GM23338 (cell line): Measurements from ENCODE around the gene KICS2. TPM values are rescaled to one million over a fixed set of nuclear protein-coding genes. Genes with fewer than 3 reads are reported as not detected.
A peak's percentile ranks its signal among the peaks of the same experiment; 100 is the strongest.

Experiments
- ATAC-seq: fragments of 200-7000 bp; cut with Tn5 transposase; 3 replicates; pipeline ENCODE4 v1.9.1; 2020
- DNase-seq: peaks from one replicate; pipeline ENCODE4 v3.0.0-alpha.2; 2015; ENCODE audit warnings: low spot score
- H2AFZ ChIP-seq: fragments of 200-600 bp; sonication (generic); 2 replicates; pipeline ENCODE4 v1.8.0; 2016; ENCODE audit warnings: antibody characterized with exemption, mild to moderate bottlenecking, moderate library complexity
- H3F3A ChIP-seq: fragments of 200-600 bp; sonication (generic); replicated peaks from 2 replicates; pipeline ENCODE4 v1.8.0; 2017; ENCODE audit warnings: antibody characterized with exemption, mixed run types, low read depth
- H3K27ac ChIP-seq: fragments of 200-600 bp; sonication (generic); 2 replicates; pipeline ENCODE4 v1.6.1; 2016; ENCODE audit warnings: low read depth
- H3K27me3 ChIP-seq: fragments of 200-600 bp; sonication (generic); 2 replicates; pipeline ENCODE4 v1.8.0; 2016; ENCODE audit warnings: mild to moderate bottlenecking, mixed run types, moderate library complexity; ENCODE audit not compliant: insufficient read depth
- H3K36me3 ChIP-seq: fragments of 200-600 bp; sonication (generic); 2 replicates; pipeline ENCODE4 v1.8.0; 2016; ENCODE audit warnings: mild to moderate bottlenecking; ENCODE audit not compliant: insufficient read depth
- H3K4me1 ChIP-seq: fragments of 200-600 bp; sonication (generic); 2 replicates; pipeline ENCODE4 v1.8.0; 2016; ENCODE audit warnings: mild to moderate bottlenecking, moderate library complexity; ENCODE audit not compliant: insufficient read depth
- H3K4me2 ChIP-seq: fragments of 200-600 bp; sonication (generic); 2 replicates; pipeline ENCODE4 v1.7.1; 2017; ENCODE audit warnings: mixed run types
- H3K4me3 ChIP-seq: fragments of 200-600 bp; sonication (generic); 2 replicates; pipeline ENCODE4 v1.6.1; 2016; ENCODE audit warnings: mixed run types
- H3K79me2 ChIP-seq: fragments of 200-600 bp; sonication (generic); replicated peaks from 2 replicates; pipeline ENCODE4 v1.8.0; 2017; ENCODE audit warnings: mild to moderate bottlenecking; ENCODE audit not compliant: insufficient read depth
- H3K9me2 ChIP-seq: fragments of 200-600 bp; sonication (generic); 2 replicates; pipeline ENCODE4 v1.8.0; 2017; ENCODE audit not compliant: insufficient read depth
- H4K20me1 ChIP-seq: fragments of 200-600 bp; sonication (generic); replicated peaks from 2 replicates; pipeline ENCODE4 v1.8.0; 2017; ENCODE audit warnings: mild to moderate bottlenecking; ENCODE audit not compliant: insufficient read depth
- H3K27ac Mint-ChIP-seq: 2 replicates; pipeline ENCODE4 v1.8.0; 2020; ENCODE audit warnings: inconsistent platforms, mild to moderate bottlenecking, moderate library complexity, mixed read lengths
- H3K27me3 Mint-ChIP-seq: 3 replicates; pipeline ENCODE4 v1.8.0; 2022; ENCODE audit warnings: low read depth, mild to moderate bottlenecking, moderate library complexity, mixed read lengths, inconsistent platforms; ENCODE audit not compliant: insufficient read depth, poor library complexity
- H3K36me3 Mint-ChIP-seq: 3 replicates; pipeline ENCODE4 v1.8.0; 2021; ENCODE audit warnings: low read depth, mild to moderate bottlenecking, inconsistent platforms, moderate library complexity, mixed read lengths
- H3K4me1 Mint-ChIP-seq: 3 replicates; pipeline ENCODE4 v1.8.0; 2020; ENCODE audit warnings: mild to moderate bottlenecking, inconsistent platforms, mixed read lengths
- H3K4me3 Mint-ChIP-seq: 3 replicates; pipeline ENCODE4 v1.8.0; 2021; ENCODE audit warnings: moderate library complexity, mild to moderate bottlenecking, inconsistent platforms, mixed read lengths
- H3K9me3 Mint-ChIP-seq: 3 replicates; pipeline ENCODE4 v1.8.0; 2020; ENCODE audit warnings: moderate library complexity, mild to moderate bottlenecking, inconsistent platforms, mixed read lengths
- CREB1 ChIP-seq: fragments of 250-450 bp; sonication (Bioruptor Pico); IDR thresholded peaks from 2 replicates; pipeline ENCODE4 v1.5.0; 2020; ENCODE audit warnings: low read depth, mild to moderate bottlenecking, moderate library complexity
- CTCF ChIP-seq, 2 experiments: fragments of 200-600 bp in 1 of 2; sonication (generic) in 1 of 2; conservative IDR thresholded peaks; 2 replicates each; pipeline versions ENCODE4 v1.5.1 to v1.6.1; 2016 to 2017; ENCODE audit warnings: antibody characterized with exemption in 2 of 2, low read depth in 2 of 2, mild to moderate bottlenecking in 2 of 2, moderate library complexity in 1 of 2
- ETS1 ChIP-seq: IDR thresholded peaks from 2 replicates; pipeline ENCODE4 v1.6.1; 2016; ENCODE audit warnings: antibody characterized with exemption
- EZH2 ChIP-seq: fragments of 200-600 bp; sonication (generic); IDR thresholded peaks from one replicate; pipeline ENCODE4 v1.8.0; 2017; ENCODE audit warnings: antibody characterized with exemption, mild to moderate bottlenecking, low read depth; ENCODE audit not compliant: unreplicated experiment
- EZH2phosphoT487 ChIP-seq: fragments of 200-600 bp; sonication (generic); IDR thresholded peaks from one replicate; pipeline ENCODE4 v1.8.1; 2018; ENCODE audit warnings: antibody characterized with exemption; ENCODE audit not compliant: unreplicated experiment
- JUNB ChIP-seq: IDR thresholded peaks from one replicate; pipeline ENCODE4 v1.6.1; 2016; ENCODE audit warnings: antibody characterized with exemption; ENCODE audit not compliant: unreplicated experiment
- NANOG ChIP-seq: IDR thresholded peaks from 2 replicates; pipeline ENCODE4 v1.6.1; 2016; ENCODE audit warnings: antibody characterized with exemption, borderline replicate concordance
- POLR2AphosphoS5 ChIP-seq: IDR thresholded peaks from 2 replicates; pipeline ENCODE4 v1.6.1; 2016; ENCODE audit warnings: antibody characterized with exemption, low read depth
- REST ChIP-seq: IDR thresholded peaks from one replicate; pipeline ENCODE4 v1.6.1; 2018; ENCODE audit warnings: antibody characterized with exemption; ENCODE audit not compliant: unreplicated experiment
- STAT1 ChIP-seq: IDR thresholded peaks from one replicate; pipeline ENCODE4 v1.6.1; 2016; ENCODE audit warnings: antibody characterized with exemption; ENCODE audit not compliant: unreplicated experiment
- ZNF114 ChIP-seq: fragments of 250-450 bp; sonication (Bioruptor Pico); IDR thresholded peaks from 2 replicates; pipeline ENCODE4 v1.5.0; 2020; ENCODE audit warnings: mild to moderate bottlenecking, moderate library complexity
- ZNF331 ChIP-seq: fragments of 250-450 bp; sonication (Bioruptor Pico); IDR thresholded peaks from 2 replicates; pipeline ENCODE4 v1.5.0; 2020; ENCODE audit warnings: low read depth, mild to moderate bottlenecking, moderate library complexity
- long read RNA-seq: library from polyadenylated mRNA; unstranded; transcript quantifications from one replicate; pipeline ENCODE4 v2.0.0, GENCODE V29; 2020; ENCODE audit not compliant: unreplicated experiment
- polyA plus RNA-seq: library from polyadenylated mRNA; unstranded; fragments of >200 nt; fragmentation: Nextera tagmentation; extraction: Ambion mirVana; gene quantifications from 2 replicates; pipeline ENCODE4 v1.2.1, GENCODE V29; 2016
- total RNA-seq: library from RNA; depleted of rRNA; stranded (reverse); fragments of >200 nt; shearing (Covaris generic); gene quantifications from 2 replicates; pipeline ENCODE4 v1.2.3, GENCODE V29; 2014; rRNA removed

Gene KICS2
- 10.5 TPM in 2 replicates for total RNA-seq
- 7.6 and 8.1 TPM in 2 replicates for polyA plus RNA-seq
- long read RNA-seq, full-length matches to known transcripts = 4 of 4 reads
- long read RNA-seq, partial matches to known transcripts = 0 of 4 reads
- long read RNA-seq, other reads (novel, unspliced or antisense) = 0 of 4 reads

GRCh38 chr12:64222009-64222765 lies at the start of gene KICS2:
KICS2 (minus strand) TSS chr12:64222296; CDS start chr12:64222237, 59 bp downstream.
- no peaks in the 10 kb centered on the region for H3K36me3 ChIP-seq

GRCh38 chr12:64270411-64270810 lies 48.3 kb upstream of the KICS2 start:
- peaks cover 3% of the 10 kb centered on the region for H3K27me3 Mint-ChIP-seq
- H3K27ac Mint-ChIP-seq = no peak overlapping the region
- H3K4me1 Mint-ChIP-seq = peaks cover 7% of the 10 kb centered on the region
- ATAC-seq = no peak
- Histone ChIP-seq H3K4me3 (no peak overlapping the region), H4K20me1 (no peaks in the 10 kb centered on the region), H3K9me2 (no peaks in the 10 kb centered on the region), H3F3A (no peaks in the 10 kb centered on the region), H2AFZ (no peak overlapping the region), H3K4me1 (peaks cover 3% of the 10 kb centered on the region; the same call in 1 of the 2 replicates), H3K4me2 (no peak overlapping the region), H3K27me3 (no peaks in the 10 kb centered on the region), H3K79me2 (no peaks in the 10 kb centered on the region), H3K27ac (no peak overlapping the region), H3K36me3 (no peaks in the 10 kb centered on the region)
- H3K4me3 Mint-ChIP-seq = no peak overlapping the region
- no peak for DNase-seq
- no peaks in the 10 kb centered on the region for H3K9me3 Mint-ChIP-seq
- no peaks in the 10 kb centered on the region for H3K36me3 Mint-ChIP-seq
- TF ChIP-seq NANOG (no peak), ETS1 (no peak), CTCF (conservative IDR thresholded peaks at IDR 0.05; ENCODE audit: low read depth in 2 of 2) (no peak), EZH2phosphoT487 (no peak), CREB1 (CRISPR knock-in tag) (no peak), JUNB (no peak), ZNF331 (no peak), STAT1 (no peak), REST (no peak), ZNF114 (no peak), EZH2 (no peak), POLR2AphosphoS5 (no peak)

More at GRCh38 chr12:64222009-64222765, at the start of gene KICS2:
- peak; percentile 96 for DNase-seq
- peaks cover 6% of the 10 kb centered on the region for H3K27me3 Mint-ChIP-seq
- H3K27ac Mint-ChIP-seq = peak within 1 kb of the TSS; percentile 96
- Histone ChIP-seq H3K9me2 (no peaks in the 10 kb centered on the region), H2AFZ (peak within 1 kb of the TSS; percentile 86), H3K4me3 (peak within 1 kb of the TSS; percentile 81), H3K4me1 (peaks cover 32% of the 10 kb centered on the region), H3K27me3 (no peaks in the 10 kb centered on the region), H3F3A (0 out of 2 replicates have a peak, but pooled peaks cover 4% of the 10 kb centered on the region), H3K79me2 (no peaks in the 10 kb centered on the region), H3K4me2 (peak within 1 kb of the TSS; percentile 85), H4K20me1 (no peaks in the 10 kb centered on the region), H3K27ac (peak within 1 kb of the TSS; percentile 95)
- H3K4me1 Mint-ChIP-seq = peaks cover 37% of the 10 kb centered on the region
- H3K9me3 Mint-ChIP-seq = no peaks in the 10 kb centered on the region
- TF ChIP-seq ETS1 (no peak), EZH2phosphoT487 (no peak), POLR2AphosphoS5 (peak; percentile 63), CREB1 (CRISPR knock-in tag) (peak; percentile 98)
- ATAC-seq = peak; percentile 88
- peak within 1 kb of the TSS; percentile 78 for H3K4me3 Mint-ChIP-seq
- no peaks in the 10 kb centered on the region; the same call in 2 of the 3 replicates for H3K36me3 Mint-ChIP-seq
